Measurements from ENCODE around the gene MRPS34. TPM values are rescaled to one million over a fixed set of nuclear protein-coding genes. Genes with fewer than 3 reads are reported as not detected.

Gene MRPS34
- total and polyA plus RNA-seq, 9 donors = 31.8 to 79.4 (median 53.6) TPM

GRCh38 chr16:1765826-1766225, 7.1 kb downstream of the MRPS34 start:
- Histone ChIP-seq H3K4me3 (no peak overlapping the region), H3K9me3 (no peaks in the 10 kb centered on the region), H3K27ac (no peak overlapping the region), H3K27me3 (no peaks in the 10 kb centered on the region), H3K4me1 (ENCODE audit: insufficient read depth) (peaks cover 2% of the 10 kb centered on the region), H3K36me3 (no peaks in the 10 kb centered on the region)
- peak in 1 of 5 donors; percentile 43 for DNase-seq
- intact Hi-C loops (cut with DNase I) = no loop called here
- TF ChIP-seq CTCF (IDR thresholded peaks at IDR 0.05) (no peak), POLR2A (IDR thresholded peaks at IDR 0.05) (no peak), EP300 (IDR thresholded peaks at IDR 0.05) (no peak)
- 87 to 92% (median 89%) methylated on average over 21 to 22 of the region's 22 CpGs for WGBS, 3 donors

- intact Hi-C loops (cut with DNase I) = no loop called here
- DNase-seq = no peak
- Histone ChIP-seq H3K4me1 (ENCODE audit: insufficient read depth) (no peaks in the 10 kb centered on the region), H3K9me3 (no peaks in the 10 kb centered on the region), H3K4me3 (no peak overlapping the region), H3K27ac (no peak overlapping the region), H3K27me3 (no peaks in the 10 kb centered on the region), H3K36me3 (no peaks in the 10 kb centered on the region)
- WGBS, 3 donors = 82 to 88% (median 85%) methylated on average over 21 of the region's 21 CpGs
- no peak for TF ChIP-seq CTCF (IDR thresholded peaks at IDR 0.05)
- TF ChIP-seq POLR2A (IDR thresholded peaks at IDR 0.05) = no peak
- no peak for TF ChIP-seq EP300 (IDR thresholded peaks at IDR 0.05)
Measured at GRCh38 chr16:1764971-1765370, 8.0 kb downstream of the MRPS34 start.

- no peaks in the 10 kb centered on the region for H3K36me3 ChIP-seq
- H3K27me3 ChIP-seq = no peaks in the 10 kb centered on the region
- H3K4me1 ChIP-seq (ENCODE audit: insufficient read depth) = no peaks in the 10 kb centered on the region
- TF ChIP-seq EP300 (IDR thresholded peaks at IDR 0.05) = no peak
- TF ChIP-seq CTCF (IDR thresholded peaks at IDR 0.05) = peak in 1 of 3 donors; percentile 15
- no peaks in the 10 kb centered on the region for H3K9me3 ChIP-seq
- peak in 1 of 5 donors; percentile 68 for DNase-seq
- intact Hi-C loops (cut with DNase I) = no loop called here
- H3K27ac ChIP-seq = no peak overlapping the region
- WGBS, 3 donors = 68 to 75% (median 70%) methylated on average over 72 to 81 of the region's 81 CpGs
- H3K4me3 ChIP-seq = no peak overlapping the region
Measured at GRCh38 chr16:1763521-1764511, 9.1 kb downstream of the MRPS34 start.

- Histone ChIP-seq H3K4me1 (ENCODE audit: insufficient read depth) (no peaks in the 10 kb centered on the region), H3K27ac (no peak overlapping the region), H3K36me3 (no peaks in the 10 kb centered on the region), H3K27me3 (no peaks in the 10 kb centered on the region), H3K9me3 (no peaks in the 10 kb centered on the region), H3K4me3 (no peak overlapping the region)
- 74 to 78% (median 77%) methylated on average over 14 to 24 of the region's 24 CpGs for WGBS, 3 donors
- no peak for TF ChIP-seq CTCF (IDR thresholded peaks at IDR 0.05)
- TF ChIP-seq POLR2A (IDR thresholded peaks at IDR 0.05) = no peak
- intact Hi-C loops (cut with DNase I) = no loop called here
- DNase-seq = peak in 4 of 5 donors; percentile 27 to 57 (median 39)
Measured at GRCh38 chr16:1762879-1763520, 9.9 kb downstream of the MRPS34 start.
